Amniotic stem cell (primary cell): ENCODE measurements around the gene CLPTM1.
A peak's percentile ranks its signal among the peaks of the same experiment; 100 is the strongest.
"Not testable (repeated sequence)": the region's sequence is repeated elsewhere in the genome, so short reads cannot be mapped to it uniquely, and the experiment has no call there.

ENCODE experiments used
- DNase-seq: peaks from one replicate; lab custom pipeline; 2025; lab: John Stamatoyannopoulos, UW

Gene CLPTM1

GRCh38 chr19:44942067-44942571 lies 13.1 kb upstream of the CLPTM1 start, which contains the start of gene APOC4:
APOC4 (plus strand) TSS chr19:44942237; CDS start chr19:44942278, 41 bp downstream.
- no peak for DNase-seq

DNA sequence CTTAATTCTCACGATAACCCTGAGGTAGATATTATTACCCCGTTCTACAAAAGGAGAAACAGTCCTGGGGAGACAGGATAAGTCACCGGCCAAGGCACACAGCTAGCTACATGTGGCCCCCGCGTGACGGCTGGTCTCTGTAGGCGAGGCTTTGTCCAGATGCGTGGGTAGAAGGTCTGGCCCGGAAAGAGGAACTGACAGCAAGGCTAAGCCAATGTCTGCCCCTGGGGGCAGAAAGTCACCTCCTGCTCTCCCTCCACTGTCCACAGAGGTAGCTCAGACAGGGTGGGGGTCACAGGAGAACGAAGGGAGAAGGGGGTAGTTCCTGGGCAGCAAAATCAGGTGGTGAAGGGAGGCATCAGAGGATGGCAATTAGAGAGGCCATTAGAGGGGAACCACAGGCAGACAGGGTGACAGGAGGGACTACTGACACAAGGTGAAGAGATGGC lies 11.4 kb upstream of the CLPTM1 start:
- DNase-seq: no peak

DNA sequence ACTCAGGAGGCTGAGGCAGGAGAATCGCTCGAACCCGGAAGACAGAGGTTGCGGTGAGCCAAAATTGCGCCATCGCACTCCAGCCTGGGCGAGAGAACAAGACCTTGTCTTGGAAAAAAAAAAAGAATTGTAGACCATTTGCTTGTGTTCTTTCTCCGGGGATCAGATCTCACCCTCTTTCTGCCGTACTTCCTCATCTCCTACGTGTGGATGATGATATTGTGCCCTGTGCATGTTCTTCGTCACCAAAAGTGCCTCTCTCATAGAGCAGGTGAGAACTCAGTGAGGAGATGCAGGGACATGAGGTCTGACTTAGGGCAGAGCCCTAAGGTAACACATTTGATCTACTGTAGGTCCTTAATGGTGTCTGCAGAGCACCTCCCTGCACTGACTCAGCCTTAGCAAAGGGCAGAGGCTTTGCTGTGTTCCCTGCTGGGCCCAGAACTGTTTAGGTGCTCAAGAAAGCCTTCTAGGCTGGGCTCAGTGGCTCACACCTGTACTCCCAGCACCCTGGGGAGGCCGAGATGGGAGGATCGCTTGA lies 8.1 kb upstream of the CLPTM1 start:
- no peak for DNase-seq

DNA sequence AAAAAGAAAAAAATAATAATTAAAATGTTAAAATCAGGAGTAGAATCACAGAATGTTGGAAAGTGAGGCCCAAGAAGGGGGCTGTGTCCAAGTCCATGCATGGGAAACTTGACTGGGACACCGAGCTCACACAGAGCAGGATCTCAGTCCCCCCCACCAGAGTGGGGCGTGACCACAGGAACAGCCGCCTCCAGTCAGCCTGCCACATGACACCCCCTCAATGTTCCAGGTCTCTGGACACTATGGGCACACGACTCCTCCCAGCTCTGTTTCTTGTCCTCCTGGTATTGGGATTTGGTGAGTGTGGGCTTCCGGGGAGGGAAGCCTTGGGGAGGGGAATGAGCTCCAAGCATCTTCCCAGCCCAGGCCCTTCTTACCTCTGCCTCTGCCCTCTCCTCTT lies 6.9 kb upstream of the CLPTM1 start:
- DNase-seq: no peak

- no peak for DNase-seq
Measured at GRCh38 chr19:44948763-44949374, 6.3 kb upstream of the CLPTM1 start.

- DNase-seq: no peak
Measured at GRCh38 chr19:44949550-44949949, 5.6 kb upstream of the CLPTM1 start.

DNA sequence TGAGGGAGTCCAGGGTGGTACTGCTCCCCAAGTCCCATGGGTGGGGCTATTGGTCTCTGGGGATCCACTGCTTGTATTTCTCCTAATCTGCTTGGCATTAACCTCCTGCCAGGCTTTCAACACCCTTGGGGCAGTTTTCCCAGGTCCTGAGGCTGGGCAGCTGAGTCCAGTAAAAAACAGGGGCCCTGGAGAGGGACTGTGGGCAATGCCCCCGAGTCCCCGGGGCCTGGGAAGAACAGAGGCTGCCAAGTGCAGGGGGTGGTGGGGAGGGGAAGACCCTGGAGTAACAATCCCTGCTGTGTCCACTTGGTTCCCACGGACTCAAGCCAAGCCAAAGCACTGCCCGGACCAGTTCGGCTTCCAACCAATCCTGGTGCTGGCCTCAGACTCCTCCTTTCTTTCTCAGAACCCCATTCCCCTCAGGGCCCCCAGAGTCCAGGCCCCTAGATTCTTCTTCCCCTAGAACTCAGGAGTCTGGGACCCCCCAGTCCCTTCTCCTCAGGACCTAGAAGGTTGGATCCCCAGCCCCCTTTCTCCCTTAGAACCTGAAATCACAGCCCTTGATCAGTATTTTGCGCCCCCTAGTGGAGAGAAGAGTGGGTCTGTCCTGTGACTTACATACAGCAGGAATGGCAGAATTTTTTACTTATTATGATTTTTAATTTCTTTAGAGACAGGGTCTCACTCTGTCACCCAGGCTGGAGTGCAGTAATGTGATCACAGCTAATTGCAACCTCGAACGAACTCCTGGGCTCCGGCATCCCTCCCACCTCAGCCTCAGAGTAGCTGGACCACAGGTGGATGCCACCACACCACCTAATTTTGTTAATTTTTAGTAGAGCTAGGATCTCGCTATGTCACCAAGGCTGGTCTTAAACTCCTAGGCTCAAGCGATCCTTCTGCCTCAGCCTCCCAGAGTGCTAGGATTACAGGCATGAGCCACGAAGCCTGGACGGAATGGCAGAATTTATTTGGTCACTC lies 3.7 kb upstream of the CLPTM1 start:
- peak; percentile 86 for DNase-seq

GRCh38 chr19:44954278-44954648 lies 917 bp upstream of the CLPTM1 start:
- no peak for DNase-seq

- no peak for DNase-seq
Measured at GRCh38 chr19:44955505-44956439, 592 bp downstream of the CLPTM1 start.

DNA sequence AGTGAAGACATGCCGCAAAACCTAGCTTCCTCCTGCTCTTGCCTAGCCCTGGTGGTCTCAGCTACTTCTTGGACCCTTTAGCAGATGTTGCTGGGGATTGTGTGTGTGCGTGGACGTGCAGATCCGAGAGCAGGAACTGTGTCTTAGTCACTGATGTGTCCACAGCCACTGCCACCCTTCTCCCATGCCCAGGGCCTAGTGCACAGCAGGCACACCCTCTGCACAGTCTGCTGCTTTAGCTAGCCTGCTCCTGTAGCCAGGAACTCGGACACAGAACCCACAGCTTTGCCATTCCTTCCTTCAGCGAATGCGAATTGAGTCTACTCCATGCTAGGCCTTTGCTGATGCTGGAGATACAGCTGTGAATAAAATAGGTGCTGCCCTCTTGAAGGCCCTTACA lies 2.3 kb downstream of the CLPTM1 start:
- DNase-seq: no peak

DNA sequence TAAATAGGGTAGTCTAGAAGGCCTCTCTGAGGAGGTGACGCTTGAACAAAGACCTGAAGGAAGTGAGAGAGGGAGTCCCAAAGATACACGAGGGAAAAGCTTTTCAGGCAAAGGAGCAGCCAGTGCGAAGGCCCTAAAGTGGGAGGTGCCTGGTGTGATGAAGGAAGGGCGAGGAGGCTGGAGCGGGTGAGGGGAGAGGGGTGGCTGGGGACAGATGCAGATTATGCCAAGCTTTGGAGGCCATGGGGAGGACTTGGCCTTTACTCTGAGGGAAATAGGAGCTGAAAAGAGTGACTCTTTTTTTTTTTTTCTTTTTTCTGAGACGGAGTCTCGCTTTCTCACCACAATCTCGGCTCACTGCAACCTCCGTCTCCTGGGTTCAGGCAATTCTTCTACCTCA lies 2.9 kb downstream of the CLPTM1 start:
- no peak for DNase-seq

- no peak for DNase-seq
Measured at GRCh38 chr19:44959691-44960090, 4.5 kb downstream of the CLPTM1 start.

- DNase-seq: no peak
Measured at GRCh38 chr19:44960906-44961728, 5.9 kb downstream of the CLPTM1 start.

DNA sequence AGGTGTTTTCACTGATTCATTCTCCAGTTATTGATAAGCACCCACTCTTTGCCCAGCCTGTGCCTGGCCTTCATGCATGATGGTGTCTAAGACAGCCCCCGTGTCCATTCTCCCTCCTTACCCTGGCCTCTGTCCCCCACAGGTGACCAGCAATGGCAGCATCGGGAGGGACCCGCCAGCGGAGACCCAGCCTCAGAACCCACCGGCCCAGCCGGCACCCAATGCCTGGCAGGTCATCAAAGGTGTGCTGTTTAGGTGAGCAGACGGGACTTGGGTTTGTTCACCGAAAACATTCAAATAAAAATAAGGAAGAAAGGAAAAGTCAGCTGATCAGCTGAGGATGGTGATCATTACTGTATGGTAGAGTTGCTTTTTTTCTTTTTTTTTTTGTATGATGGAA lies 6.6 kb downstream of the CLPTM1 start:
- DNase-seq: no peak

- no peak for DNase-seq
Measured at GRCh38 chr19:44968118-44968517, 12.9 kb downstream of the CLPTM1 start.

GRCh38 chr19:44968670-44969069 lies 13.5 kb downstream of the CLPTM1 start:
- no peak for DNase-seq

DNA sequence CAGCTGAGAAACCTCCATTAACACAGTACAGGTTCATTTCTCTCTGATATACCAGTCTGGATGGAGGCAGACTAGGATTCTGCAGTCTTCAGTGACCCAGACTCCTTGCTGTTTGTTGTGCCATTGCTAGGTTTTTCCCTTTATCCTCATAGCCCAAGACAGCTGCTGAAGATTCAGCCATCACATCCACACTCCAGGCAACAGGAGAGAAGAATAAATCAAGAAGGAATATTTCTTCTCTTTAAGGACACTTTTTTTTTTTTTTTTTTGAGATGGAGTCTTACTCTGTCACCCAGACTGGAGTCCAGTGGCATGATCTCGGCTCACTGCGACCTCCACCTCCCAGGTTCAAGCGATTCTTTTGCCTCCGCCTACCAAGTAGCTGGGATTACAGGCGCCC lies 14.3 kb downstream of the CLPTM1 start:
- no peak for DNase-seq

- not testable (repeated sequence) for DNase-seq
Measured at GRCh38 chr19:44971451-44971850, 16.3 kb downstream of the CLPTM1 start.

DNA sequence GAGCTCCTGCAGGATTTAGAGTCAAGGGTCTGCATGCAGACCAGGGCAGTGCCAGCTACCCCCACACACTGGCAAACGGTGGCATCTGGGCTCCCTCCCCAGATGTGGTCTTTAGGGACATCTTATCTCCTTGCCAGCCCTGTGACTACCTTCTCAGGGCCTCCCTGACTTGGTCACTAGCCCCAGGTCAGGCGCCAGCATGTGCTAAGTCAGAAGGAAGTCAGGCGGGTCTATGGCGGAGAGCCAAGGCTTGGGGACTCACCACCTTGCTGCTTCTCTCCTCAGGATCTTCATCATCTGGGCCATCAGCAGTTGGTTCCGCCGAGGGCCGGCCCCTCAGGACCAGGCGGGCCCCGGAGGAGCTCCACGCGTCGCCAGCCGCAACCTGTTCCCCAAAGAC lies 17.6 kb downstream of the CLPTM1 start:
- DNase-seq: no peak

DNA sequence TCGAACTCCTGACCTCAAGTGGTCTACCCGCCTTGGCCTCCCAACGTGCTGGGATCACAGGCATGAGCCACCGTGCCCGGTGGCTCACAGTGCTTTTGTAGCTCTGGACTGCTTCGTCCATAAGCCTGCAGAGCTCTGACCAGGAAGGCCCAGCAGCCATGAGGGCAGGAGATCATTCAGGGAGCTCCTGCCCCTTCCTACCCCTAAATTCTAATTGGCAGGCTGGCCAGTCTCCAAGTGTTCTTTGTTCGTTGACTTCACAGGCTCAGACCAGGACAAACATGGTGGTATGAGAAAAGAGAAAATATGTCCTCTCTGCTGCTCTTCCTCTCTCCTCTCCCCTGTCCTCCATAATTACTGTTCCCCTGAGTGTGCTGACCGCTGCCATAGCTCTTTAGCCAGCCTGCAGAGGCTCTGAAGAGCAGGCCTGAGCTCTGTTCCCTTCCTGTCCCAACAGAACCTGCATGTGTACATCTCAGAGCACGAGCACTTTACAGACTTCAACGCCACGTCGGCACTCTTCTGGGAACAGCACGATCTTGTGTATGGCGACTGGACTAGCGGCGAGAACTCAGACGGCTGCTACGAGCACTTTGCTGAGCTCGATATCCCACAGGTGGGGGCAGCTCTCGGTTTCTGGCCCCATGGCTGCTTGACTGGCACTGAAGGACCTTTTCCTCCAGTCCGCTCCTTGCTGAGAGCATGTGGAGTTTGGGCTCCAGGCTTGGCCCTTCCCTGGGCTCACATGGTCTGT lies 19.0 kb downstream of the CLPTM1 start:
- no peak for DNase-seq
